Lung (tissue), 12 donors: Measurements from ENCODE around the gene TAC4. TPM values are rescaled to one million over a fixed set of nuclear protein-coding genes. Genes with fewer than 3 reads are reported as not detected.

ENCODE experiments used
- ATAC-seq: fragments of 200-7000 bp; cut with Tn5 transposase; one replicate; pipeline ENCODE4 v1.9.1; 2020; ENCODE audit warnings: moderate number of reproducible peaks; ENCODE audit not compliant: insufficient read depth, low FRiP score
- DNase-seq, 3 donors: peaks; one replicate each; pipeline ENCODE4 v3.0.0-alpha.2; 2013 to 2017
- H3K27ac ChIP-seq, 2 donors: one replicate each; pipeline ENCODE4 v1.5.1; 2013; ENCODE audit warnings: mild to moderate bottlenecking in 2 of 2, moderate library complexity in 2 of 2, control low read depth in 1 of 2, inconsistent platforms in 1 of 2, low read depth in 1 of 2, low read length in 1 of 2
- H3K27me3 ChIP-seq, 3 donors: one replicate each; pipeline ENCODE4 v1.5.1; 2013; ENCODE audit warnings: low read length in 2 of 3; ENCODE audit not compliant: control insufficient read depth in 3 of 3, insufficient read depth in 3 of 3
- H3K36me3 ChIP-seq, 4 donors: one replicate each; pipeline ENCODE4 v1.5.1; 2013; ENCODE audit warnings: low read length in 4 of 4, mild to moderate bottlenecking in 1 of 4, moderate library complexity in 1 of 4; ENCODE audit not compliant: control insufficient read depth in 4 of 4, insufficient read depth in 4 of 4
- H3K4me1 ChIP-seq, 5 donors: one replicate each; pipeline ENCODE4 v1.5.1; 2013; ENCODE audit warnings: low read length in 5 of 5, mild to moderate bottlenecking in 2 of 5, moderate library complexity in 1 of 5; ENCODE audit not compliant: control insufficient read depth in 5 of 5, insufficient read depth in 5 of 5
- H3K4me3 ChIP-seq: one replicate; pipeline ENCODE4 v1.5.1; 2013; ENCODE audit warnings: mild to moderate bottlenecking, control low read depth, moderate library complexity
- H3K9ac ChIP-seq, 2 donors: one replicate each; pipeline ENCODE4 v1.5.1; 2013; ENCODE audit warnings: low read length in 2 of 2, control low read depth in 1 of 2; ENCODE audit not compliant: insufficient read depth in 1 of 2
- H3K9me3 ChIP-seq, 4 donors: one replicate each; pipeline ENCODE4 v1.5.1; 2013; ENCODE audit warnings: low read length in 3 of 4, mild to moderate bottlenecking in 1 of 4, moderate library complexity in 1 of 4; ENCODE audit not compliant: control insufficient read depth in 4 of 4, insufficient read depth in 3 of 4
- WGBS, 2 donors: extraction: QIAGEN DNeasy Blood & Tissue Kit; methylation state at CpG; one replicate each; pipeline ENCODE4 v1.1.7; 2013; 5-methylcytosine and 5-hydroxymethylcytosine counted together
- polyA plus RNA-seq, 2 donors: library from polyadenylated mRNA; stranded (reverse); fragments of 200-250 nt; gene quantifications; one replicate each; pipeline ENCODE4 v1.2.1, GENCODE V29; 2013
- total RNA-seq, 2 donors: library from RNA; depleted of rRNA in 1 of 2; stranded (reverse); fragments of >200 nt in 1 of 2; gene quantifications; one replicate each; pipeline ENCODE4 v1.2.1, GENCODE V29; 2014 to 2021
- TF ChIP-seq, protein P1 (sequence below): IDR thresholded peaks from 2 replicates; pipeline ENCODE4 v1.5.1; 2012; ENCODE audit warnings: mild to moderate bottlenecking; ENCODE audit errors: control extremely low read depth, extremely low read depth
- donor health status: control.
- donor health status: control.
- donor health status: Bipolar disorder and iron deficiency.
- donor health status: healthy.
- donor health status: DM: yes; HTN: yes; CAD: no.

Gene TAC4
- total and polyA plus RNA-seq, 4 donors: not detected

DNA sequence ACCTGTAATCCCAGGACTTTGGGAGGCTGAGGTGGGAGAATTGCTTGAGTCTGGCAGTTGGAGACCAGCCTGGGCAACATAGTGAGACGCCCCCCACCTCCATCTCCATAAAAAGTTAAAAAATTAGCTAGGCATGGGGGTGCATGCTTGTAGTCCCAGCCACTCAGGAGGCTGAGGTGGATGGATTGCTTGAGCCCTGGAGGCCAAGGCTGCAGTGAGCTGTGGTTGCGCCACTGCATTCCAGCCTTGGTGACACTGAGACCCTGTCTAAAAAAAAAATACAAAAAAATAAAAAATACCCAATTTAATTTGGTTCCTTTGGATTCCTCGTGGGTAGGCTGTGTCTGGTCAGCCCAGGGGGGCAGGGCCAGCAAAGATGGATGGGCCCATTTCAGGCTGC is 26.1 kb upstream of the TAC4 start:
- no peaks in the 10 kb centered on the region for H3K36me3 ChIP-seq
- peak in 2 of 3 donors; percentile 21 to 42 for DNase-seq
- TF ChIP-seq, protein P1, sequence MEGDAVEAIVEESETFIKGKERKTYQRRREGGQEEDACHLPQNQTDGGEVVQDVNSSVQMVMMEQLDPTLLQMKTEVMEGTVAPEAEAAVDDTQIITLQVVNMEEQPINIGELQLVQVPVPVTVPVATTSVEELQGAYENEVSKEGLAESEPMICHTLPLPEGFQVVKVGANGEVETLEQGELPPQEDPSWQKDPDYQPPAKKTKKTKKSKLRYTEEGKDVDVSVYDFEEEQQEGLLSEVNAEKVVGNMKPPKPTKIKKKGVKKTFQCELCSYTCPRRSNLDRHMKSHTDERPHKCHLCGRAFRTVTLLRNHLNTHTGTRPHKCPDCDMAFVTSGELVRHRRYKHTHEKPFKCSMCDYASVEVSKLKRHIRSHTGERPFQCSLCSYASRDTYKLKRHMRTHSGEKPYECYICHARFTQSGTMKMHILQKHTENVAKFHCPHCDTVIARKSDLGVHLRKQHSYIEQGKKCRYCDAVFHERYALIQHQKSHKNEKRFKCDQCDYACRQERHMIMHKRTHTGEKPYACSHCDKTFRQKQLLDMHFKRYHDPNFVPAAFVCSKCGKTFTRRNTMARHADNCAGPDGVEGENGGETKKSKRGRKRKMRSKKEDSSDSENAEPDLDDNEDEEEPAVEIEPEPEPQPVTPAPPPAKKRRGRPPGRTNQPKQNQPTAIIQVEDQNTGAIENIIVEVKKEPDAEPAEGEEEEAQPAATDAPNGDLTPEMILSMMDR: no peak
- H3K4me3 ChIP-seq: no peak overlapping the region
- ATAC-seq: no peak
- H3K9ac ChIP-seq: no peak overlapping the region
- whole genome bisulfite sequencing, 2 donors: 64 to 79% methylated on average over 3 of the region's 3 CpGs
- no peaks in the 10 kb centered on the region for H3K9me3 ChIP-seq
- H3K27me3 ChIP-seq: peaks cover 0 to under 1% (median 0%) of the 10 kb centered on the region in 3 donors
- H3K27ac ChIP-seq: peak overlapping the region in 1 of 2 donors; percentile 48
- peaks cover 0 to 17% (median 5%) of the 10 kb centered on the region in 5 donors for H3K4me1 ChIP-seq

DNA sequence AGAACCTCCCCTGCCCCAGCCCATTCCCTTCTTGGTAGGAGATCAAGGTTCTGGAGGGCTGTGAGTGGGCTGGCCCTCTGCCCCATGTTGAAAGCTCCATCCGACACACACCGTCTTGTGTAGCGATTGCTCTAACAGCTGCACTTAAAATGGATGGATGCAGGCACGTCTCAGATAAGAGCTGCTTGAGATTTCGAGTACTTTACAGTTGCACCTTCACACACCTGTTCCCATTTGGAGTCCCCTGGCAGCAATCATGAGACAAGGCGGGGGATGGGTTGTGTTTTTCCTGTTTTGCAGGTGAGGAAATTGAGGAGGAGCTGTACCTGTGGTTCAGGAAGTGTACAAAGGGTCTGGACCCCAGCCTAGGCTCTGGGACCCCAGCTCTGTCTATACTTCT is 25.6 kb upstream of the TAC4 start:
- no peaks in the 10 kb centered on the region for H3K36me3 ChIP-seq
- WGBS, 2 donors: 53 to 78% methylated on average over 6 of the region's 6 CpGs
- no peaks in the 10 kb centered on the region for H3K27me3 ChIP-seq
- DNase-seq (peak; percentile 68 to 85 (median 73)), ATAC-seq (peak; percentile 32)
- no peak overlapping the region for H3K27ac ChIP-seq
- no peak overlapping the region for H3K4me3 ChIP-seq
- no peaks in the 10 kb centered on the region for H3K9me3 ChIP-seq
- no peak overlapping the region for H3K9ac ChIP-seq
- TF ChIP-seq, protein P1: no peak
- H3K4me1 ChIP-seq: peaks cover 0 to 17% (median 5%) of the 10 kb centered on the region in 5 donors

DNA sequence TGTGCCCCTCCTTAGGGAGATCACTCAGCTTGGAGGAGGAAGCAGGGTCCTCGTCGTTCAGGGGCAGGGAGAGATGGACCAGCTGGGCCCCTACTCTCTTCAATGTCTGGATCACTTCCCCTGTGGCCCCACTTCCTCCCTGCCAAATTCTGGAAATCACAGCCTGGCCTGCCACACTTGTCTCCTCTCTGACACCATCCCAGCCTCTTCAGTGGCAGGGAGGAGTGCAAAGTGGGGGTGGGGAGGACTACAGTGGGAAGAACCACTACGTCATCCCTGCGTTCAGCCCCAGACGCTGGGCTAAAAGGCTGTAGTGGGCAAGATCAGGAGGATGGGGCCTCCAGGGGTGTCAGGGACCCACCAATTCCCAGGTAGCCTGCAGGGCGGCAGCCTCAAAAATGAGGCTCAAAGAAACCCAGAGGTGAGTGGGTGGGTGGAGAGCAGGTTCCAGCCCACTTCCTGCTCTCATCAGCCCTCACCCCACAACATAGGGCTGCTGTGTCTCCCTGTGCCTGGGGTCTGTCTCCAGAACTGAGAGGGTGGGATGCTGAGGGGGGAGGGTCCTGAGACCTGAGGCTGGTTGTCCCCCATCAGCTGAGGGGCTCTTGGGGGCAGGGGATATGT is 25.0 kb upstream of the TAC4 start:
- Histone ChIP-seq H3K9me3 (no peaks in the 10 kb centered on the region), H3K9ac (no peak overlapping the region), H3K4me1 (peaks cover 0 to 17% (median 5%) of the 10 kb centered on the region in 5 donors), H3K36me3 (no peaks in the 10 kb centered on the region), H3K27ac (no peak overlapping the region), H3K4me3 (no peak overlapping the region), H3K27me3 (no peaks in the 10 kb centered on the region)
- 62% methylated on average over 6 of the region's 6 CpGs for WGBS, 2 donors
- ATAC-seq (no peak), DNase-seq (peak in 1 of 3 donors; percentile 27)
- TF ChIP-seq, protein P1: no peak

DNA sequence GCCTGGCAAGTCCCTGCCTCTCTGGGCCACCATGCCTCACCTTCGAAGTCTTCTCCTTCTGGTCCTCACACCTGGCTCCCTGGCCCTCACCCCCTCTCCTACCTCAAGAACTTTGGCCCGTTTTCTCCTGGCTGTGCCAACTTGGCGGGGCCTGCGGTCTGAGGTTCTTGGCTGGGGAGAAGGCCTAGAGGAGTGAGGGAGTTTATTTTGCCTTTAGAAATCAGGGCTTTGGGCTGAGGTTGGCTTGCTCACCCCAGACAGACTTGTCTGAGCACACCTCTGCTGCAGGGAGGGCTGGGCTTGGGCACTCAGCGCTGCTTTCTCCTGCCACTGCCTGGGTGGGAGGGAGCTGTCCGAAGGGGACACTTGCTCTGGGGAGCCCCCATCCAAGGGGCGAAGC is 23.3 kb upstream of the TAC4 start:
- 66 to 87% methylated on average over 7 of the region's 7 CpGs for WGBS, 2 donors
- no peaks in the 10 kb centered on the region for H3K36me3 ChIP-seq
- TF ChIP-seq, protein P1: no peak
- H3K4me3 ChIP-seq: no peak overlapping the region
- no peaks in the 10 kb centered on the region for H3K9me3 ChIP-seq
- H3K27ac ChIP-seq: no peak overlapping the region
- DNase-seq (no peak), ATAC-seq (no peak)
- H3K4me1 ChIP-seq: peaks cover 0 to 17% (median 5%) of the 10 kb centered on the region in 5 donors
- no peak overlapping the region for H3K9ac ChIP-seq
- no peaks in the 10 kb centered on the region for H3K27me3 ChIP-seq
